Measurements from ENCODE around the gene SLC39A10. TPM values are rescaled to one million over a fixed set of nuclear protein-coding genes. Genes with fewer than 3 reads are reported as not detected.
A peak's percentile ranks its signal among the peaks of the same experiment; 100 is the strongest.

Gene SLC39A10
- total and polyA plus RNA-seq, 10 of the 15 experiments (the other 5 are each of a cell fraction or from before 2014, with no cell fraction given): 2.0 to 23.6 (median 7.9) TPM

DNA sequence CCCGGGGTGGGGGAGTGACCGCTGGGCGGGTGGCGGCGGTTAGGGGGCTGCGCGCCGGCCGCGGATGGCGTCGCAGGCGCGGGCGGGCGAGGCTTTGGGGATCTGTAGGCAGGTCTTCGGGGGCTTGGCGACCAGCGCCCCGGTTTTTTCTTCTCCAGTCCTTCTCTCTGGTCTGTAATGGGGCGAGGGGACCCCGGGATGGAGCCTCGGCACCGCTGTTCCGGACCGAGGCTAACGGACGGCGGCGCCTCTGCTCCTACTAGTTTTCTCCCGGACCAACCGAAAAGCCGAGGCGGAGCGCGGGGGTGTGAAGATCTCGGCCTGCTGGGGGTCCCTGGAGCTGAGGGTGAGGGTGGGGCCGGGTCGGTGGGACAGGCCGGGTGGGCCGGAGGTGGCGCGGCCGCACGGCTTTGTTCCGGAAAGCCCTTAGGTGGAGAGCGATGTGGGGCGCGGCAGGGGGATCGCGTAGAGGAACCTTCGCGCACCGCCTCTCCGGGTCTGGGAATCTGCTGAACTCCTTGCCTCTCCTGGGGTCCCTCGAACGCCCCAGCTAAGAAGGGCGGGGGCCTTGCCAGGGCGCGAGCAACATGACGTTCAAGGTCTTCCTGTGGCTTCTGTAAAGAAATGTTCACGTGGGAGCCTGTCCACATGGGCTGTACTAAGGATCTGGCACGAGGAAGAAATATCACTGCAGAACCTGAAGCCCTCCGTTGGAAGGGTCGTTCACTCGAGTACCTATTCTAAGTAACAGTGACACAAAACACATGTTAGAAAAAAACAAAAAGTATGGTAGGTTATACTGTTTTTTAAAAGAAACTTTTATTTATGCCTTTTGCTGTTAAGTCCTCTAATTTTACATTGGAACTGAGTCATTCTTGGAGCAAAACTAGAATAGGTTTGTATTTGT lies 861 bp downstream of the SLC39A10 start (continued):
- TF ChIP-seq RB1 (IDR thresholded peaks at IDR 0.05; ENCODE audit: borderline replicate concordance) (no peak), SUZ12 (IDR thresholded peaks at IDR 0.05; ENCODE audit: unreplicated experiment) (no peak), TCF3 (IDR thresholded peaks at IDR 0.05; ENCODE audit: borderline replicate concordance, insufficient read depth, low read depth, low read length) (no peak), FOXM1 (IDR thresholded peaks at IDR 0.05; ENCODE audit: low read depth, low read length) (no peak), YY1 (IDR thresholded peaks at IDR 0.05; ENCODE audit: low read depth, low read length) (no peak), SPI1 (IDR thresholded peaks at IDR 0.05; ENCODE audit: borderline replicate concordance, insufficient read depth, low read depth, low read length) (no peak), RAD51 (IDR thresholded peaks at IDR 0.05) (peak; percentile 97), ETV6 (conservative IDR thresholded peaks at IDR 0.05 in 1 of 2, IDR thresholded peaks at IDR 0.05 in 1 of 2; ENCODE audit: borderline replicate concordance in 1 of 2, low read depth in 1 of 2) (no peak), IKZF1 (conservative IDR thresholded peaks at IDR 0.05) (no peak; the same call in none of the 2 replicates), RBBP5 (conservative IDR thresholded peaks at IDR 0.05) (no peak), HDAC6 (IDR thresholded peaks at IDR 0.05; ENCODE audit: unreplicated experiment) (no peak), GATAD2B (conservative IDR thresholded peaks at IDR 0.05; ENCODE audit: low read depth) (no peak; the same call in none of the 2 replicates), MYC (IDR thresholded peaks at IDR 0.05; ENCODE audit: insufficient read depth, insufficient read length, insufficient replicate concordance, low read length, severe bottlenecking) (peak; percentile 43), POU2F2 (IDR thresholded peaks at IDR 0.05; ENCODE audit: borderline replicate concordance, low read depth, low read length) (peak; percentile 26; the same call in 1 of the 3 replicates), RUNX3 (IDR thresholded peaks at IDR 0.05; ENCODE audit: low read length) (peak; percentile 27; the same call in 1 of the 2 replicates)
- TF ChIP-seq, protein P1, sequence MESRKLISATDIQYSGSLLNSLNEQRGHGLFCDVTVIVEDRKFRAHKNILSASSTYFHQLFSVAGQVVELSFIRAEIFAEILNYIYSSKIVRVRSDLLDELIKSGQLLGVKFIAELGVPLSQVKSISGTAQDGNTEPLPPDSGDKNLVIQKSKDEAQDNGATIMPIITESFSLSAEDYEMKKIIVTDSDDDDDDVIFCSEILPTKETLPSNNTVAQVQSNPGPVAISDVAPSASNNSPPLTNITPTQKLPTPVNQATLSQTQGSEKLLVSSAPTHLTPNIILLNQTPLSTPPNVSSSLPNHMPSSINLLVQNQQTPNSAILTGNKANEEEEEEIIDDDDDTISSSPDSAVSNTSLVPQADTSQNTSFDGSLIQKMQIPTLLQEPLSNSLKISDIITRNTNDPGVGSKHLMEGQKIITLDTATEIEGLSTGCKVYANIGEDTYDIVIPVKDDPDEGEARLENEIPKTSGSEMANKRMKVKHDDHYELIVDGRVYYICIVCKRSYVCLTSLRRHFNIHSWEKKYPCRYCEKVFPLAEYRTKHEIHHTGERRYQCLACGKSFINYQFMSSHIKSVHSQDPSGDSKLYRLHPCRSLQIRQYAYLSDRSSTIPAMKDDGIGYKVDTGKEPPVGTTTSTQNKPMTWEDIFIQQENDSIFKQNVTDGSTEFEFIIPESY (IDR thresholded peaks at IDR 0.05): no peak
- TF ChIP-seq, protein P2, sequence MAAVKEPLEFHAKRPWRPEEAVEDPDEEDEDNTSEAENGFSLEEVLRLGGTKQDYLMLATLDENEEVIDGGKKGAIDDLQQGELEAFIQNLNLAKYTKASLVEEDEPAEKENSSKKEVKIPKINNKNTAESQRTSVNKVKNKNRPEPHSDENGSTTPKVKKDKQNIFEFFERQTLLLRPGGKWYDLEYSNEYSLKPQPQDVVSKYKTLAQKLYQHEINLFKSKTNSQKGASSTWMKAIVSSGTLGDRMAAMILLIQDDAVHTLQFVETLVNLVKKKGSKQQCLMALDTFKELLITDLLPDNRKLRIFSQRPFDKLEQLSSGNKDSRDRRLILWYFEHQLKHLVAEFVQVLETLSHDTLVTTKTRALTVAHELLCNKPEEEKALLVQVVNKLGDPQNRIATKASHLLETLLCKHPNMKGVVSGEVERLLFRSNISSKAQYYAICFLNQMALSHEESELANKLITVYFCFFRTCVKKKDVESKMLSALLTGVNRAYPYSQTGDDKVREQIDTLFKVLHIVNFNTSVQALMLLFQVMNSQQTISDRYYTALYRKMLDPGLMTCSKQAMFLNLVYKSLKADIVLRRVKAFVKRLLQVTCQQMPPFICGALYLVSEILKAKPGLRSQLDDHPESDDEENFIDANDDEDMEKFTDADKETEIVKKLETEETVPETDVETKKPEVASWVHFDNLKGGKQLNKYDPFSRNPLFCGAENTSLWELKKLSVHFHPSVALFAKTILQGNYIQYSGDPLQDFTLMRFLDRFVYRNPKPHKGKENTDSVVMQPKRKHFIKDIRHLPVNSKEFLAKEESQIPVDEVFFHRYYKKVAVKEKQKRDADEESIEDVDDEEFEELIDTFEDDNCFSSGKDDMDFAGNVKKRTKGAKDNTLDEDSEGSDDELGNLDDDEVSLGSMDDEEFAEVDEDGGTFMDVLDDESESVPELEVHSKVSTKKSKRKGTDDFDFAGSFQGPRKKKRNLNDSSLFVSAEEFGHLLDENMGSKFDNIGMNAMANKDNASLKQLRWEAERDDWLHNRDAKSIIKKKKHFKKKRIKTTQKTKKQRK (IDR thresholded peaks at IDR 0.05; ENCODE audit: low read depth, low read length): no peak
- TF ChIP-seq, protein P3, sequence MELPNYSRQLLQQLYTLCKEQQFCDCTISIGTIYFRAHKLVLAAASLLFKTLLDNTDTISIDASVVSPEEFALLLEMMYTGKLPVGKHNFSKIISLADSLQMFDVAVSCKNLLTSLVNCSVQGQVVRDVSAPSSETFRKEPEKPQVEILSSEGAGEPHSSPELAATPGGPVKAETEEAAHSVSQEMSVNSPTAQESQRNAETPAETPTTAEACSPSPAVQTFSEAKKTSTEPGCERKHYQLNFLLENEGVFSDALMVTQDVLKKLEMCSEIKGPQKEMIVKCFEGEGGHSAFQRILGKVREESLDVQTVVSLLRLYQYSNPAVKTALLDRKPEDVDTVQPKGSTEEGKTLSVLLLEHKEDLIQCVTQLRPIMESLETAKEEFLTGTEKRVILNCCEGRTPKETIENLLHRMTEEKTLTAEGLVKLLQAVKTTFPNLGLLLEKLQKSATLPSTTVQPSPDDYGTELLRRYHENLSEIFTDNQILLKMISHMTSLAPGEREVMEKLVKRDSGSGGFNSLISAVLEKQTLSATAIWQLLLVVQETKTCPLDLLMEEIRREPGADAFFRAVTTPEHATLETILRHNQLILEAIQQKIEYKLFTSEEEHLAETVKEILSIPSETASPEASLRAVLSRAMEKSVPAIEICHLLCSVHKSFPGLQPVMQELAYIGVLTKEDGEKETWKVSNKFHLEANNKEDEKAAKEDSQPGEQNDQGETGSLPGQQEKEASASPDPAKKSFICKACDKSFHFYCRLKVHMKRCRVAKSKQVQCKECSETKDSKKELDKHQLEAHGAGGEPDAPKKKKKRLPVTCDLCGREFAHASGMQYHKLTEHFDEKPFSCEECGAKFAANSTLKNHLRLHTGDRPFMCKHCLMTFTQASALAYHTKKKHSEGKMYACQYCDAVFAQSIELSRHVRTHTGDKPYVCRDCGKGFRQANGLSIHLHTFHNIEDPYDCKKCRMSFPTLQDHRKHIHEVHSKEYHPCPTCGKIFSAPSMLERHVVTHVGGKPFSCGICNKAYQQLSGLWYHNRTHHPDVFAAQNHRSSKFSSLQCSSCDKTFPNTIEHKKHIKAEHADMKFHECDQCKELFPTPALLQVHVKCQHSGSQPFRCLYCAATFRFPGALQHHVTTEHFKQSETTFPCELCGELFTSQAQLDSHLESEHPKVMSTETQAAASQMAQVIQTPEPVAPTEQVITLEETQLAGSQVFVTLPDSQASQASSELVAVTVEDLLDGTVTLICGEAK (IDR thresholded peaks at IDR 0.05; ENCODE audit: borderline replicate concordance): no peak

Measured in GM12878 (cell line).